Fibroblast of lung (primary cell): ENCODE data around the gene ARPP19. TPM values are rescaled to one million over a fixed set of nuclear protein-coding genes. Genes with fewer than 3 reads are reported as not detected.

Experiments used
- DNase-seq, 2 donors: peaks; one replicate each; pipeline versions ENCODE4 v3.0.0 to v3.0.0-alpha.2; 2010; ENCODE audit warnings: low read depth in 2 of 2
- H2AFZ ChIP-seq: 2 replicates; pipeline ENCODE4 v1.5.1; 2012; ENCODE audit warnings: low read length, control low read depth, inconsistent platforms
- H3K27ac ChIP-seq: 2 replicates; pipeline ENCODE4 v1.5.1; 2011; ENCODE audit warnings: low read length, control low read depth; ENCODE audit not compliant: insufficient read depth
- H3K27me3 ChIP-seq: 2 replicates; pipeline ENCODE4 v1.5.1; 2011; ENCODE audit warnings: mild to moderate bottlenecking, low read length; ENCODE audit not compliant: control insufficient read depth, insufficient read depth
- H3K36me3 ChIP-seq: 2 replicates; pipeline ENCODE4 v1.5.1; 2011; ENCODE audit warnings: low read length; ENCODE audit not compliant: control insufficient read depth, insufficient read depth
- H3K4me1 ChIP-seq: 2 replicates; pipeline ENCODE4 v1.5.1; 2011; ENCODE audit warnings: low read length; ENCODE audit not compliant: control insufficient read depth, insufficient read depth; ENCODE audit errors: extremely low read depth
- H3K4me2 ChIP-seq: 2 replicates; pipeline ENCODE4 v1.5.1; 2011; ENCODE audit warnings: low read length, control low read depth; ENCODE audit not compliant: insufficient read depth; ENCODE audit errors: extremely low read depth
- H3K4me3 ChIP-seq, 4 experiments: fragments of 200-600 bp in 1 of 4; sonication (generic) in 1 of 4; replicated peaks in 1 of 4; 2 replicates each; pipeline ENCODE4 v1.5.1; 2011 to 2016; ENCODE audit warnings: low read length in 4 of 4, low read depth in 3 of 4, mild to moderate bottlenecking in 3 of 4, control low read depth in 2 of 4, inconsistent platforms in 1 of 4, mixed read lengths in 1 of 4; ENCODE audit not compliant: insufficient read depth in 1 of 4; ENCODE audit errors: control extremely low read depth in 1 of 4
- H3K79me2 ChIP-seq: 2 replicates; pipeline ENCODE4 v1.5.1; 2012; ENCODE audit warnings: mild to moderate bottlenecking, low read length, inconsistent platforms; ENCODE audit not compliant: control insufficient read depth, insufficient read depth
- H3K9ac ChIP-seq: 2 replicates; pipeline ENCODE4 v1.5.1; 2011; ENCODE audit warnings: mild to moderate bottlenecking, low read length, control low read depth; ENCODE audit not compliant: insufficient read depth
- H3K9me3 ChIP-seq: 2 replicates; pipeline ENCODE4 v1.5.1; 2012; ENCODE audit warnings: low read depth, low read length; ENCODE audit not compliant: control insufficient read depth, insufficient read depth
- H4K20me1 ChIP-seq: 2 replicates; pipeline ENCODE4 v1.5.1; 2011; ENCODE audit warnings: low read length; ENCODE audit not compliant: control insufficient read depth, insufficient read depth; ENCODE audit errors: extremely low read depth
- EZH2 ChIP-seq: IDR thresholded peaks from 2 replicates; pipeline ENCODE4 v1.5.1; 2012; ENCODE audit warnings: low read length, control low read depth, mild to moderate bottlenecking; ENCODE audit errors: missing control alignments
- polyA plus RNA-seq, 2 donors: library from polyadenylated mRNA; depleted of rRNA in 1 of 2; stranded (reverse) in 1 of 2; unstranded in 1 of 2; fragments of >200 nt; gene quantifications; 2 replicates each; pipeline ENCODE4 v1.2.1, GENCODE V29; 2011 to 2012; ENCODE audit warnings: missing spikeins in 1 of 2
- total RNA-seq: library from RNA; depleted of rRNA; stranded (reverse); fragments of >200 nt; gene quantifications from 2 replicates; pipeline ENCODE4 v1.2.1, GENCODE V29; 2014
- TF ChIP-seq, protein P1 (sequence below), 2 donors: IDR thresholded peaks in 1 of 2; conservative IDR thresholded peaks in 1 of 2; 1 replicate in 1 of 2; 2 replicates in 1 of 2; pipeline ENCODE4 v1.5.1; 2011 to 2012; ENCODE audit warnings: low read length in 2 of 2, control low read depth in 1 of 2, inconsistent platforms in 1 of 2, low read depth in 1 of 2, mild to moderate bottlenecking in 1 of 2

Gene ARPP19
- total and polyA plus RNA-seq, 2 donors (not counting 1 experiment from before 2014, with no cell fraction given) = 65.9 to 97.8 TPM

DNA sequence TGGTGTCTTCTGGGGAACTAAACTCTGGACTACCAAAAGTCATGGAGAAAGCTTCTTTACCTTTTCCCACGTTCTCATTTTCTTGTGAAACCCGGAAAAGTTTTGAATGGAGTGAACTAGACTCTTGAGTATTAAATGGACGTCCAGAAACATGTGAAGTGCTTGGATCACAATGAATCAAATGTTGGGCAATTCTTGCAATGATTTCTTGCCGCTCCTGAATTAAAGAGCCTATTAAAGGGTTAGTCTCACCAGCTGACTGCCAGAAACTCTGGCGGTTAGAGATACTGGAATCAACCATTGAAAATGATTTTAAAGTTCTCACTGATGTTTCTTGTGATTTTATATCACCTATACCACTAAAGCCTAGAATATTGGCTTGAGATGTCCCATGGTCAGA is 40.8 kb upstream of the ARPP19 start:
- no peaks in the 10 kb centered on the region for H3K36me3 ChIP-seq

DNA sequence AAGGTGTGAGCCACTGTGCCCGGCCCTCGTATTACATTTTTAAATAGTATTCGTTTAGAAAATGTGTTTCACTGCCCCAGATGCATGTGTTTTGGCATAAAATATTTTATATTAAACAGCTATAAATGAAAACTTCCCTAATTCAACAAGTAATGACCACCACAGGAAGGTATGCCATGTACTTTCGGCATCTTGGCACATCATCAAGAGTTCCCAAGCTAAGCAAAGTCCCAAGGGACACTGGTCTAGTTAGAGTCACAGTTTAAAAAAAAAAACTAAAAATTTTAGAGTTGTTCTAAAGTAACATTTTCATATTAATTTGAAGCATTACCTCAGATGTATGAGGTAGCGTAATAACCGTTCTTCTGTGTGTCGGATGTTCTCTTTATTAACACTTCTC is 15.6 kb upstream of the ARPP19 start:
- TF ChIP-seq, protein P1, sequence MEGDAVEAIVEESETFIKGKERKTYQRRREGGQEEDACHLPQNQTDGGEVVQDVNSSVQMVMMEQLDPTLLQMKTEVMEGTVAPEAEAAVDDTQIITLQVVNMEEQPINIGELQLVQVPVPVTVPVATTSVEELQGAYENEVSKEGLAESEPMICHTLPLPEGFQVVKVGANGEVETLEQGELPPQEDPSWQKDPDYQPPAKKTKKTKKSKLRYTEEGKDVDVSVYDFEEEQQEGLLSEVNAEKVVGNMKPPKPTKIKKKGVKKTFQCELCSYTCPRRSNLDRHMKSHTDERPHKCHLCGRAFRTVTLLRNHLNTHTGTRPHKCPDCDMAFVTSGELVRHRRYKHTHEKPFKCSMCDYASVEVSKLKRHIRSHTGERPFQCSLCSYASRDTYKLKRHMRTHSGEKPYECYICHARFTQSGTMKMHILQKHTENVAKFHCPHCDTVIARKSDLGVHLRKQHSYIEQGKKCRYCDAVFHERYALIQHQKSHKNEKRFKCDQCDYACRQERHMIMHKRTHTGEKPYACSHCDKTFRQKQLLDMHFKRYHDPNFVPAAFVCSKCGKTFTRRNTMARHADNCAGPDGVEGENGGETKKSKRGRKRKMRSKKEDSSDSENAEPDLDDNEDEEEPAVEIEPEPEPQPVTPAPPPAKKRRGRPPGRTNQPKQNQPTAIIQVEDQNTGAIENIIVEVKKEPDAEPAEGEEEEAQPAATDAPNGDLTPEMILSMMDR (conservative IDR thresholded peaks at IDR 0.05 in 1 of 2, IDR thresholded peaks at IDR 0.05 in 1 of 2; ENCODE audit: low read depth in 1 of 2, low read length in 2 of 2) = no peak
- no peak for TF ChIP-seq EZH2
- Histone ChIP-seq H3K27ac (no peak overlapping the region), H3K4me3 (no peak overlapping the region), H3K36me3 (no peaks in the 10 kb centered on the region), H4K20me1 (no peaks in the 10 kb centered on the region), H3K4me2 (no peak overlapping the region), H3K27me3 (no peaks in the 10 kb centered on the region), H3K9me3 (no peaks in the 10 kb centered on the region), H2AFZ (no peak overlapping the region), H3K79me2 (no peaks in the 10 kb centered on the region), H3K9ac (no peak overlapping the region), H3K4me1 (no peaks in the 10 kb centered on the region)
- no peak for DNase-seq

More for the DNA sequence above, 40.8 kb upstream of the ARPP19 start:
- Histone ChIP-seq H3K27me3 (no peaks in the 10 kb centered on the region), H3K4me1 (no peaks in the 10 kb centered on the region), H2AFZ (no peak overlapping the region), H3K4me2 (no peak overlapping the region), H3K9ac (no peak overlapping the region), H3K27ac (no peak overlapping the region), H3K4me3 (no peak overlapping the region), H4K20me1 (no peaks in the 10 kb centered on the region), H3K9me3 (no peaks in the 10 kb centered on the region), H3K79me2 (no peaks in the 10 kb centered on the region)
- no peak for TF ChIP-seq EZH2
- TF ChIP-seq, protein P1 (conservative IDR thresholded peaks at IDR 0.05 in 1 of 2, IDR thresholded peaks at IDR 0.05 in 1 of 2; ENCODE audit: low read depth in 1 of 2, low read length in 2 of 2) = no peak
- DNase-seq = no peak

DNA sequence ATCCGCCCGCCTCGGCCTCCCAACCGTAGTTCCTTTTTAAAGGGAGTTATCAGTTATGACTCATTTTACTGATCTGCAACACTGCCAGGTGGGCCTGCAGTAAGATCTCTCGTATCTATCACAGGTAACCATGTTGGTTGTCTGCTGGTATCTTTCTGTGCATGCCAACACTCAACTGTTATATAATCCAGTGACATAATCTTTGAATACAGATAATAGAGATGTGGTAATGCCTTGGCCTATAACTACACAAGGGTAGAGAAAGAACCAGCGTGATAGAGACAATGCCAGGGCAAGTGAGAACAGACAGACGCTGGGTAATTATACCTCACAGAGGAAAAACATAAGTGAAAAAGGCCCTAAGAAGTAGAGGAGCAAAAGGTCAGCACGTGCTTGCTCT is 11.0 kb upstream of the ARPP19 start:
- no peak overlapping the region for H3K4me2 ChIP-seq
- no peaks in the 10 kb centered on the region for H3K9me3 ChIP-seq
- H3K4me3 ChIP-seq = no peak overlapping the region
- no peaks in the 10 kb centered on the region for H3K79me2 ChIP-seq
- no peak for DNase-seq
- no peak for TF ChIP-seq EZH2
- TF ChIP-seq, protein P1 (conservative IDR thresholded peaks at IDR 0.05 in 1 of 2, IDR thresholded peaks at IDR 0.05 in 1 of 2; ENCODE audit: low read depth in 1 of 2, low read length in 2 of 2) = no peak
- no peaks in the 10 kb centered on the region for H3K27me3 ChIP-seq
- no peak overlapping the region for H3K27ac ChIP-seq
- no peaks in the 10 kb centered on the region for H4K20me1 ChIP-seq
- H3K9ac ChIP-seq = no peak overlapping the region
- H2AFZ ChIP-seq = no peak overlapping the region
- no peaks in the 10 kb centered on the region for H3K4me1 ChIP-seq
- no peaks in the 10 kb centered on the region for H3K36me3 ChIP-seq
